Measurements from ENCODE around the gene TMEM87B. TPM values are rescaled to one million over a fixed set of nuclear protein-coding genes. Genes with fewer than 3 reads are reported as not detected.
"Not testable (repeated sequence)": the region's sequence is repeated elsewhere in the genome, so short reads cannot be mapped to it uniquely, and the experiment has no call there.

TMEM87B gene
- total RNA-seq, 2 experiments from 2014 or later = 23.8 to 24.0 TPM

DNA sequence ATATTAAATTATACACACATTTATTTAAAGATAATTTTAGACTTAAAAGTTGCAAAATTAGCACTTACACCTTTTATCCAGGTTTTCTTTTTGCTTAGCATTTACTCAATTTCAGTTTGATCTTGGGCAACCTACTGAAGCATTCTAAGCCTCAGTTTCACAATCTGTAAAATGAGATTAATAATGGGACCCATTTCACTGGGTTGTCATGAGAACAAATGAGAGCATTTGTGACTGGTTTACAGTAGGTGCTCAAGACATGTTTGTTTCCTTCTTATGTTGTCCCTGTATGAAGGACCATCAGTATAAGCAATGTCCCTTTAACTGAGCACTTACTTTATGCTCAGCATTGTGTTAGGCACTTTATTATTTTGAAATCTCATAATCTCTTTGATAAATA lies 78.3 kb downstream of the TMEM87B start:
- Mint-ChIP-seq H3K4me1 (peaks cover 13% of the 10 kb centered on the region), H3K36me3 (ENCODE audit: low read depth) (peaks cover 5% of the 10 kb centered on the region), H3K9me3 (peaks cover 13% of the 10 kb centered on the region), H3K27me3 (peaks cover 19% of the 10 kb centered on the region), H3K4me3 (no peak overlapping the region), H3K27ac (no peak overlapping the region)
- CTCF ChIA-PET = no interaction called here
- no peak for DNase-seq
- POLR2A ChIA-PET = interaction anchor here (1.0 kb wide), 1 partner anchor 15 kb away, joined by 3 read pairs; no protein-coding TSS in a partner anchor

DNA sequence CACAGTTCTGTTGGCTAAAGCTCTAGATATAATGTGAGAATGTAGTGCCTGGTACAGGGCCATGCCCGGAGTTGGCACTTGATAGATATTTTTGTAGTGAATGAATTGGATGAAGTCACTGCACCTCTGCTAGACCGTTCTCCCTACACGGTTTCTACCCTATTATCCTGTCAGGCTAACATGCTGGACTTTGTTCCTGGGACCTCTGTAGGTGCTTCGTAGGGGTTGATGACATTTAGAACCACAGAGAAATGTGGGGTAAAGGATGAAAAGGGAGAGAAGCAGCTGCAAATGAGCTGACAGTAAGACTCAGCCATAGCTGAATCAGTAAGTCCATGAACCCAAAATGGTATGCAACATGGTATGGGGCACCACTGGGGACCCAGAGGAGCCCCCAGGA lies 79.1 kb downstream of the TMEM87B start:
- POLR2A ChIA-PET = no interaction called here
- DNase-seq = no peak
- H3K27ac Mint-ChIP-seq = no peak overlapping the region
- H3K27me3 Mint-ChIP-seq = peaks cover 23% of the 10 kb centered on the region
- CTCF ChIA-PET = no interaction called here
- H3K9me3 Mint-ChIP-seq = peaks cover 13% of the 10 kb centered on the region
- H3K4me1 Mint-ChIP-seq = peaks cover 13% of the 10 kb centered on the region
- H3K4me3 Mint-ChIP-seq = no peak overlapping the region
- peaks cover 5% of the 10 kb centered on the region for H3K36me3 Mint-ChIP-seq (ENCODE audit: low read depth)

DNA sequence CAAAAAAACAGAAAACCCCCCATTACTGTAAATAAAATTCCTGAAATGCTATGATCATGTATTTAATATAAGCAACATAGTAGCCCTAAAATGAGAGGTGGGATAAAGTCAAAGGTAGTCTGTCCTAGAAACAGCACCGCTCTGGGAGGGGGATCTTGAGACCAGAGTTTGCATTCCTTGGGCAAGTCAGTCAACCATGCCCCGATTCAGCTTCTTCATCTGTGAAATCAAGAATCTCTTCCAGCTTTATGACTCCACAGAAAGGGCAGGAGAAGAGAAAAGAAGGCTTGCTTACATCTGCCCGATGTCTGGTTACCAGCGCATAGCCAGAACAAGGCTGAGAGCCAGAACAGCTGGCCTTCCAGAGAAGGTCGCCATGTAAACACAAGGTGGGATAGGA lies 81.0 kb downstream of the TMEM87B start:
- Mint-ChIP-seq H3K27ac (no peak overlapping the region), H3K36me3 (ENCODE audit: low read depth) (peaks cover 5% of the 10 kb centered on the region), H3K9me3 (peaks cover 13% of the 10 kb centered on the region), H3K4me1 (peaks cover 13% of the 10 kb centered on the region), H3K4me3 (no peak overlapping the region), H3K27me3 (peaks cover 33% of the 10 kb centered on the region)
- DNase-seq = no peak
- POLR2A ChIA-PET = no interaction called here
- CTCF ChIA-PET = interaction anchor here (1.2 kb wide), 1 partner anchor 15 kb away, joined by 6 read pairs; no protein-coding TSS in a partner anchor

DNA sequence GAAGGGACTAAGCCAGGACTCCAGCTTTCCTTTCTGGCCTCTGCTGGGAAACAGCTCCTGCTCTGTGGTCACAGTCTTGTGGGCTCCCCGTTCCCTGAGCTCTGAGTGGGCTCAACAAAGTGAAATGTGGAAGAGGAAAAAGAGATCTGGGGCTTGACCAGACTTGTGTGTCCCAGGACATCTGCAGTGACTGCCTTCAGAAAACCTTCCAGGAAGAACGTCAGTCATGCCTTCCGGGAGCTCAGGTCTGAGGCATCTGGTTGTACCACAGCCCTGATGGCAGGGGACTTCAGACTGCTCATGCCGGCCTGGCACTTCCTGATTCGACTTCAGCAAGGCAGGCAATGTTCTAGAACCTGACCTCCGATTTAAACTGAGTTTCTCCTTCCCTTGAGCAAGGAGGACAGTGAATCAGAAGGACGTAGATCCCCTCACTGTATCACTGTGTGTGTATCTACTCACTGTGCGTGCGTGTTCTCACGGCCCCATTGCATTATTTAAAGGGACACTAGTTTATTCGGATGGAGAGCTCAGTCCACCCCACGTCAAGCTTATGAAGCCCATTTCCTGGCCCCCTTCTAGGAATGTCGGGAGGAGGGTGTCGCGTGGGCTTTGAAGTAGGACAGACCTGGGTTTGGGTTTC lies 82.6 kb downstream of the TMEM87B start:
- Mint-ChIP-seq H3K36me3 (ENCODE audit: low read depth) (peaks cover 5% of the 10 kb centered on the region), H3K27ac (no peak overlapping the region), H3K4me3 (peak overlapping the region; percentile 30), H3K27me3 (peaks cover 41% of the 10 kb centered on the region), H3K9me3 (peaks cover 11% of the 10 kb centered on the region), H3K4me1 (peaks cover 9% of the 10 kb centered on the region)
- ChIA-PET POLR2A (interaction anchor here (1.0 to 1.5 kb wide), 4 partner anchors 11 to 116 kb away, joined by 3 to 6 read pairs (median 4); no protein-coding TSS in a partner anchor), CTCF (no interaction called here)
- DNase-seq = no peak

DNA sequence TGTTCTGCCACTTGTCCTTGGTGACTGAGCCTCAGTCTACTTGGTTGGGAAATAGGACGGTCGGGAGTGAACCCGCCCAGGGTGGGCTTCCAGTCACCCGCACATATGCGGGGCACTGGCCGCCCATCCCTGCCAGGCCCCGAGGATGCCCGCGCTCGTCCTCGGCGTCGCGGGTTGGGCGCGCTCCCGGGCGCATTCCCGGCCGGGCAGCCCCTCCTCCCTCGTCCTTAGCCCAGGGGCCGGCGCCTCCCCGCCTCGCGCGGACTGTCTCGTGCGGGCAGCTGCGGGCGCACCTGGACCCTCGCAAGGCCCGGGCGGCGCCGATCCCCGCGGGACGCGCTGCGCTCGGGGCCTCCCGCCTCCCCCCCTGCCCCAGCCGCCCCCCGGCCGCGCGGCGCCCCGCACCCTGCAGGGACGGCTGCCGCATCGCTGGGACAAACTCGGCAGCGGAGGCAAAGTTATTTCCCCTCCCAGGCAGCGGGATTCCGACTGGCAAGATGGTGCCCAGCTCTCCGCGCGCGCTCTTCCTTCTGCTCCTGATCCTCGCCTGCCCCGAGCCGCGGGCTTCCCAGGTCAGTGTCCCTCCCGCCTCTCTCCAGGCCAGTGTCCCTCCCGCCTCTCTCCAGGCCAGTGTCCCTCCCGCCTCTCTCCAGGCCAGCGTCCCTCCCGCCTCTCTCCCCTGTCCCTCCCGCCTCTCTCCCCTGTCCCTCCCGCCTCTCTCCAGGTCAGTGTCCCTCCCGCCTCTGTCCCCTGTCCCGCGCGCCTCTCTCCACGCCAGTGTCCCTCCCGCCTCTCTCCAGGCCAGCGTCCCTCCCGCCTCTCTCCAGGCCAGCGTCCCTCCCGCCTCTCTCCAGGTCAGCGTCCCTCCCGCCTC lies 83.3 kb downstream of the TMEM87B start, which contains the start of gene FBLN7:
Gene FBLN7, plus strand, starts transcription at position 227 of the 874 bp plus-strand sequence. Its CDS starts 271 bp downstream, at position 498.
- Mint-ChIP-seq H3K27me3 (peaks cover 46% of the 10 kb centered on the region), H3K27ac (no peak within 1 kb of the TSS), H3K9me3 (peaks cover 7% of the 10 kb centered on the region), H3K4me1 (peaks cover 7% of the 10 kb centered on the region), H3K4me3 (peak within 1 kb of the TSS; percentile 30), H3K36me3 (ENCODE audit: low read depth) (peaks cover 5% of the 10 kb centered on the region)
- CTCF ChIA-PET = no interaction called here
- POLR2A ChIA-PET = interaction anchor here (1.1 to 1.5 kb wide), 2 partner anchors 16 to 116 kb away, joined by 4 to 6 read pairs; no protein-coding TSS in a partner anchor
- no peak for DNase-seq

DNA sequence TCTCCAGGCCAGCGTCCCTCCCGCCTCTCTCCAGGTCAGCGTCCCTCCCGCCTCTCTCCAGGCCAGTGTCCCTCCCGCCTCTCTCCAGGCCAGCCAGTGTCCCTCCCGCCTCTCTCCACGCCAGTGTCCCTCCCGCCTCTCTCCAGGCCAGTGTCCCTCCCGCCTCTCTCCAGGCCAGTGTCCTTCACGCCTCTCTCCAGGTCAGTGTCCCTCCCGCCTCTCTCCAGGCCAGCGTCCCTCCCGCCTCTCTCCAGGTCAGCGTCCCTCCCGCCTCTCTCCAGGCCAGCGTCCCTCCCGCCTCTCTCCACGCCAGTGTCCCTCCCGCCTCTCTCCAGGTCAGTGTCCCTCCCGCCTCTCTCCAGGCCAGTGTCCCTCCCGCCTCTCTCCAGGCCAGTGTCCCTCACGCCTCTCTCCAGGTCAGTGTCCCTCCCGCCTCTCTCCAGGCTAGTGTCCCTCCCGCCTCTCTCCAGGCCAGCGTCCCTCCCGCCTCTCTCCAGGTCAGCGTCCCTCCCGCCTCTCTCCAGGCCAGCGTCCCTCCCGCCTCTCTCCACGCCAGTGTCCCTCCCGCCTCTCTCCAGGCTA lies 84.1 kb downstream of the TMEM87B start:
- H3K36me3 Mint-ChIP-seq (ENCODE audit: low read depth); DNase-seq; H3K4me3 Mint-ChIP-seq; H3K27ac Mint-ChIP-seq; POLR2A ChIA-PET; H3K9me3 Mint-ChIP-seq; H3K4me1 Mint-ChIP-seq; CTCF ChIA-PET: not testable (repeated sequence)
- H3K27me3 Mint-ChIP-seq = peaks cover 46% of the 10 kb centered on the region

DNA sequence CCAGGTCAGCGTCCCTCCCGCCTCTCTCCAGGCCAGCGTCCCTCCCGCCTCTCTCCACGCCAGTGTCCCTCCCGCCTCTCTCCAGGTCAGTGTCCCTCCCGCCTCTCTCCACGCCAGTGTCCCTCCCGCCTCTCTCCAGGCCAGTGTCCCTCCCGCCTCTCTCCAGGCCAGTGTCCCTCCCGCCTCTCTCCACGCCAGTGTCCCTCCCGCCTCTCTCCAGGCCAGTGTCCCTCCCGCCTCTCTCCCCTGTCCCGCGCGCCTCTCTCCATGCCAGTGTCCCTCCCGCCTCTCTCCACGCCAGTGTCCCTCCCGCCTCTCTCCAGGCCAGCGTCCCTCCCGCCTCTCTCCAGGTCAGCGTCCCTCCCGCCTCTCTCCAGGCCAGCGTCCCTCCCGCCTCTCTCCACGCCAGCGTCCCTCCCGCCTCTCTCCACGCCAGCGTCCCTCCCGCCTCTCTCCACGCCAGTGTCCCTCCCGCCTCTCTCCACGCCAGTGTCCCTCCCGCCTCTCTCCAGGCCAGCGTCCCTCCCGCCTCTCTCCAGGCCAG lies 84.7 kb downstream of the TMEM87B start:
- H3K27ac Mint-ChIP-seq; POLR2A ChIA-PET; CTCF ChIA-PET; DNase-seq; H3K4me3 Mint-ChIP-seq; H3K36me3 Mint-ChIP-seq (ENCODE audit: low read depth); H3K4me1 Mint-ChIP-seq; H3K9me3 Mint-ChIP-seq: not testable (repeated sequence)
- peaks cover 46% of the 10 kb centered on the region for H3K27me3 Mint-ChIP-seq

DNA sequence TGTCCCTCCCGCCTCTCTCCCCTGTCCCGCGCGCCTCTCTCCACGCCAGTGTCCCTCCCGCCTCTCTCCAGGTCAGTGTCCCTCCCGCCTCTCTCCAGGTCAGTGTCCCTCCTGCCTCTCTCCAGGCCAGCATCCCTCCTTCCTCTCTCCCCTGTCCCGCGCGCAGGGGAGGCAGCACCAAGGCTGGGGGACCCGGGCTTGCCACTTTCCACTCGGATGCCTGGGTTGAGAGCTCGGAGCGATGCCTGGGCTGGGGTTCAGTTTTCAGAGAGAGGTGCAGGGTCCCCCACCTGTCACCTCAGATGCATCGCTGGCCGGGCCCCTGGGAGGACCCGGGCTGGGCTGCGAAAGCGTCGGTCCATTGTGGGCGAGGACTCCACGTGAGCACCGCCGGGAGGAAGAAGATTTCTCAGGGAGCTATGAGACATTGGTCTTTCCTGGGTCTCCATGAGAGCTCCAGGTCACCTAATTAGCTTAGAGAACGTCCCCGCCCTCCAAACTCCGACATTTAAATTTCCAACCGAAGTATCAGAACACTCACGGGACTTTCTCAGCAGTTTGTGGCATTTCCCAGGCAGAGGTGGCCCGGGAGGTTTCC lies 85.2 kb downstream of the TMEM87B start:
- Mint-ChIP-seq H3K27ac (no peak overlapping the region), H3K9me3 (no peaks in the 10 kb centered on the region), H3K4me1 (peaks cover 7% of the 10 kb centered on the region), H3K36me3 (ENCODE audit: low read depth) (peaks cover 5% of the 10 kb centered on the region), H3K4me3 (no peak overlapping the region), H3K27me3 (peaks cover 46% of the 10 kb centered on the region)
- peak; percentile 9 for DNase-seq
- ChIA-PET POLR2A (no interaction called here), CTCF (no interaction called here)

DNA sequence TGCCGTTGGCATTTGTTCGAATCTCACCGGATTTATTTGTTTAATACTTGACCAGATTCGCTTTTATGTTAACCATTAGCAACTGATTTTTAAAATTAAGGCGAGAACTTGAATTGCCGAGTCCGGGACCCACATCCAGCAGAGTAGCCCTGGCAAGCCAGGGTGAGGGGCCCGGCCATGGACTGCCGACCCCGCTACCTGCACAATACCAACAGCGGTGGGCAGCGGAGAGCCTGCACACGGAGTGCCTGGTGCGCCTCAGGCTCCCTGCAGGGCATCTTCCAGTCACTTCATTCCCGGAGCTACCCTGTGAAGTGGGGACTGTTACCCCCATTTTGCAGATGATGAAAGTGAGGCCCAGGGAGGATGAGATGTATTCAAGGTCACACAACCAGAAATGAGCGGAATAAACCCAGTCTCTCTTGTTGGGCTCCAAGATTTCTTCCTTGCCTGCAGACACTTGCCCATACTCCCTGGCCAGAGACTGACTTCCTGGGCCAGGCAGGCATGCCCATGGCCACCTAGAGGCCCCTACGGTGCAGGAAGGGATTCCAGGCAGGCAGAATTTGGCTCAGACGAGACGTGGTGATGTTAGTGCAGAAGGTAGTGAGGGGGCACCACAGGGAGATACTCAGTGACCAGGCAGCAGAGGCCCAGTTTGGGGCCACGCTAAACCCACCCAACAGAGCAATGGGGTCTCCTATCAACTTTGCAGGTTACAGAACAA lies 86.0 kb downstream of the TMEM87B start:
- Mint-ChIP-seq H3K4me3 (no peak overlapping the region), H3K4me1 (peaks cover 7% of the 10 kb centered on the region), H3K27me3 (peaks cover 43% of the 10 kb centered on the region), H3K9me3 (no peaks in the 10 kb centered on the region), H3K27ac (no peak overlapping the region), H3K36me3 (ENCODE audit: low read depth) (peaks cover 5% of the 10 kb centered on the region)
- CTCF ChIA-PET = no interaction called here
- POLR2A ChIA-PET = no interaction called here
- DNase-seq = peak; percentile 7

DNA sequence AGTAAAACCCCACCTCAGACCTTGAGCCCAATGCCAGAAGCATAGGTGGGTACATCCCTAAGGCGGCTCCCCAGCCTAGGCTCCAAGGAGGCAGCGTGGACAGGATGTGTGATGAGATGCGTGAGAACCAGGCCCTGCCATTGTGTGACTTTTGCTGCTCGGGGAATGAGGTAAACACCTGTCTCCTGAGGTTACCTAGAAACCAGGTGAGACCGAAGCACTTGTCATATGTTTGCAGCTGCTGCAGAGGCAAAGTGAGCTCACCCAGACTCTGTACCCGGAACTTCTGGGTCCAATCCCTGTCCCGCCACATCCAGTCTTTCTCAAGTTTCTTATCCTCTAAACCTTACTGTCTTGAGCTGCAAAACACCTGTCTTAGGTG lies 86.5 kb downstream of the TMEM87B start:
- no peak overlapping the region for H3K27ac Mint-ChIP-seq
- no peak overlapping the region for H3K4me3 Mint-ChIP-seq
- peaks cover 5% of the 10 kb centered on the region for H3K36me3 Mint-ChIP-seq (ENCODE audit: low read depth)
- peaks cover 7% of the 10 kb centered on the region for H3K4me1 Mint-ChIP-seq
- peak; percentile 14 for DNase-seq
- H3K9me3 Mint-ChIP-seq = no peaks in the 10 kb centered on the region
- peaks cover 38% of the 10 kb centered on the region for H3K27me3 Mint-ChIP-seq
- ChIA-PET POLR2A (no interaction called here), CTCF (no interaction called here)

DNA sequence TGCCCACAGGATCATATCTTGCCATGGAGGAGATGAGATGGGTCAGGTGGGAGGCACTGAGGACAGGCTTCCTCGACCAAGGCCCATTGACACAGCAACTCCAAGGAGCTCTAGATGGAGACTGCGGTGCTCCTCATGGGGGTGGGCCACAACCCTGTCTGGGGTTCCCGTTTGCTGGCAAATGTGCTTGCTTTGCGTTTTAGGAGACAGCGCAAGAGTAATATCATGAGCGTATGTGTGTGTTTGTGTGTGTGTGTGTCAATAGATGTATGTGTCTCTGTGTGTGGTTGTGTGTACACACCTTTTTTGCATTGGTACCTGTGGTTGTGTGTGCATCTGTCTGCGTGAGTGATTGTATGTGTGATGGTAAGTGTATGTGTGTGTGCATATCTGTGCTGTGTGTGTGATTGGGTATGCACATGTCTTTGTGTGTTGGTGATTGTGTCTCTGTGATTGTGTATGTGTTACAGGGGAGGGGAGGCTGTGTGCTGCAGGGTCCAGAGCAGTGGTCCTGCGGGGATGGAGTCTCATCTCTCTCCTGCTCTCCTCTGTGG lies 87.5 kb downstream of the TMEM87B start:
- POLR2A ChIA-PET = no interaction called here

DNA sequence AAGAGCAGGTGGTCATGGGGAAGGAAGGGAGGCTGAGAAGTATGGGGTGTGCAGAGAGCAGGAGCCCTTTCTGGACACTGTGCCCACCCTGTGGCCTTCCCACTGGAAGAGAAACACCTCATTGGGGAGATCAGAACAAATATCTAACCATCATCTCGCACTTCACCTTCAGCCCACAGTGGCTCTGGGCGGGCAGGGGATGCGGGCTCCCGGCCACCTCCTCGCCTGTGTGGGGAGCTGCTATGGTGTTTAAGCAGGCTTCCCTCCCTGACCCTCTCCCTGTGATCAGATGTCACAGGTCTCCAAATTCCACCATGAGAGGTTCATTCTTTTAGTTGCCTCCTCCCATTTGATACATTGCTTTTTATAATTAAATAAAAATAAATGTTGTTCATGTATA lies 88.1 kb downstream of the TMEM87B start:
- Mint-ChIP-seq H3K4me3 (no peak overlapping the region), H3K36me3 (ENCODE audit: low read depth) (no peaks in the 10 kb centered on the region), H3K27me3 (peaks cover 32% of the 10 kb centered on the region), H3K9me3 (no peaks in the 10 kb centered on the region), H3K27ac (no peak overlapping the region), H3K4me1 (no peaks in the 10 kb centered on the region)
- DNase-seq = peak; percentile 1
- POLR2A ChIA-PET = no interaction called here
- CTCF ChIA-PET = no interaction called here

More for the DNA sequence above, 87.5 kb downstream of the TMEM87B start:
- Mint-ChIP-seq H3K4me3 (no peak overlapping the region), H3K27me3 (peaks cover 36% of the 10 kb centered on the region), H3K27ac (no peak overlapping the region), H3K4me1 (peaks cover 4% of the 10 kb centered on the region), H3K36me3 (ENCODE audit: low read depth) (peaks cover 1% of the 10 kb centered on the region), H3K9me3 (no peaks in the 10 kb centered on the region)
- CTCF ChIA-PET = no interaction called here
- peak; percentile 11 for DNase-seq

Measured in activated CD4-positive, alpha-beta memory T cell treated with anti-CD3 and anti-CD28 coated beads, Interleukin-2, amount 10 ng/mL, durations not matched to agents 7 days and 5 days (primary cell).